GM19452 (cell line): ENCODE measurements around the gene PCDHA9.
"Not testable (repeated sequence)": the region's sequence is repeated elsewhere in the genome, so short reads cannot be mapped to it uniquely, and the experiment has no call there.

ENCODE experiments used
- ATAC-seq: cut with Tn5 transposase; IDR thresholded peaks from one replicate; pipeline ENCODE4 v1.9.1; 2021; ENCODE audit not compliant: unreplicated experiment

Gene PCDHA9

DNA sequence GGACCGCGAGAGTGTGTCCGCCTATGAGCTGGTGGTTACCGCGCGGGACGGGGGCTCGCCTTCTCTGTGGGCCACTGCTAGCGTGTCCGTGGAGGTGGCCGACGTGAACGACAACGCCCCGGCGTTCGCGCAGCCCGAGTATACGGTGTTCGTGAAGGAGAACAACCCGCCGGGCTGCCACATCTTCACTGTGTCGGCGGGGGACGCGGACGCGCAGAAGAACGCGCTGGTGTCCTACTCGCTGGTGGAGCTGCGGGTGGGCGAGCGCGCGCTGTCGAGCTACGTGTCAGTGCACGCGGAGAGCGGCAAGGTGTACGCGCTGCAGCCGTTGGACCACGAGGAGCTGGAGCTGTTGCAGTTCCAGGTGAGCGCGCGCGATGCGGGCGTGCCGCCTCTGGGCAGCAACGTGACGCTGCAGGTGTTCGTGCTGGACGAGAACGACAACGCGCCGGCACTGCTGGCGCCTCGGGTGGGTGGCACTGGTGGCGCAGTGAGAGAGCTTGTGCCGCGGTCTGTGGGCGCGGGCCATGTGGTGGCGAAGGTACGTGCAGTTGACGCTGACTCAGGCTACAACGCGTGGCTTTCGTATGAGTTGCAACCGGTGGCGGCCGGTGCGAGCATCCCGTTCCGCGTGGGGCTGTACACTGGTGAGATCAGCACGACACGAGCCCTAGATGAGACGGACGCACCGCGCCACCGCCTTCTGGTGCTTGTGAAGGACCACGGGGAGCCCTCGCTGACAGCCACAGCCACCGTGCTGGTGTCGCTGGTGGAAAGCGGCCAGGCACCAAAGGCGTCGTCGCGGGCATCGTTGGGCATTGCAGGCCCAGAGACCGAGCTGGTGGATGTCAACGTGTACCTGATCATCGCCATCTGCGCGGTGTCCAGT lies 12.3 kb upstream of the PCDHA9 start:
- no peak for ATAC-seq

DNA sequence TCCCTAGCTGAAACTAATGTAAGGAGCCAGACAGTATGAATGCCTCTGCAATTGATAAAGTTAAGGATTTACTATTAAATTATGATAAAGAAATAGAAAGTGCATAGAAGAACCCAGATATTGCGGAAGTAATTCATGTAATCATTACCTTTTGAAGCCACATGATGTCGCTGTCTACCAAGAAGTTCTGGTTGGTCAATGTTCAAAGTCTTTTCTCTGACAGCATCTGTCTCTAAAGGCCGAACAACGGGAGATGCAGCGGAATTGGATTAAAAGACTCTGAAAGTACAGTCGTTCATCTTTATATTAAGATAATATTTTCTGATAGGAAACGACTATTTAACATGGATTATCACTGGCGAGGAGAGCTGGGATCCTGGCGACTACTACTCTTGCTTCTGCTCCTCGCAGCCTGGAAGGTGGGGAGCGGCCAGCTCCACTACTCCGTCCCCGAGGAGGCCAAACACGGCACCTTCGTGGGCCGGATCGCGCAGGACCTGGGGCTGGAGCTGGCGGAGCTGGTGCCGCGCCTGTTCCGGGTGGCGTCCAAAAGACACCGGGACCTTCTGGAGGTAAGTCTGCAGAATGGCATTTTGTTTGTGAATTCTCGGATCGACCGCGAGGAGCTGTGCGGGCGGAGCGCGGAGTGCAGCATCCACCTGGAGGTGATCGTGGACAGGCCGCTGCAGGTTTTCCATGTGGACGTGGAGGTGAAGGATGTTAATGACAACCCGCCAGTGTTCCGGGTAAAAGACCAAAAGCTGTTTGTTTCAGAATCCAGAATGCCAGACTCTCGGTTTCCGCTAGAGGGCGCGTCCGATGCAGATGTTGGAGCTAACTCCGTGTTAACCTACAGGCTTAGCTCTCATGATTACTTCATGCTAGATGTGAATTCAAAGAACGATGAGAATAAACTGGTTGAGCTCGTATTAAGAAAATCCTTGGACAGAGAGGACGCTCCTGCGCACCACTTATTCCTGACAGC lies 6.9 kb upstream of the PCDHA9 start, which contains the start of gene PCDHA8:
Gene PCDHA8 (plus strand): TSS at position 210 of the 985 bp plus-strand sequence. CDS start 135 bp downstream, at position 345.
- ATAC-seq = no peak

DNA sequence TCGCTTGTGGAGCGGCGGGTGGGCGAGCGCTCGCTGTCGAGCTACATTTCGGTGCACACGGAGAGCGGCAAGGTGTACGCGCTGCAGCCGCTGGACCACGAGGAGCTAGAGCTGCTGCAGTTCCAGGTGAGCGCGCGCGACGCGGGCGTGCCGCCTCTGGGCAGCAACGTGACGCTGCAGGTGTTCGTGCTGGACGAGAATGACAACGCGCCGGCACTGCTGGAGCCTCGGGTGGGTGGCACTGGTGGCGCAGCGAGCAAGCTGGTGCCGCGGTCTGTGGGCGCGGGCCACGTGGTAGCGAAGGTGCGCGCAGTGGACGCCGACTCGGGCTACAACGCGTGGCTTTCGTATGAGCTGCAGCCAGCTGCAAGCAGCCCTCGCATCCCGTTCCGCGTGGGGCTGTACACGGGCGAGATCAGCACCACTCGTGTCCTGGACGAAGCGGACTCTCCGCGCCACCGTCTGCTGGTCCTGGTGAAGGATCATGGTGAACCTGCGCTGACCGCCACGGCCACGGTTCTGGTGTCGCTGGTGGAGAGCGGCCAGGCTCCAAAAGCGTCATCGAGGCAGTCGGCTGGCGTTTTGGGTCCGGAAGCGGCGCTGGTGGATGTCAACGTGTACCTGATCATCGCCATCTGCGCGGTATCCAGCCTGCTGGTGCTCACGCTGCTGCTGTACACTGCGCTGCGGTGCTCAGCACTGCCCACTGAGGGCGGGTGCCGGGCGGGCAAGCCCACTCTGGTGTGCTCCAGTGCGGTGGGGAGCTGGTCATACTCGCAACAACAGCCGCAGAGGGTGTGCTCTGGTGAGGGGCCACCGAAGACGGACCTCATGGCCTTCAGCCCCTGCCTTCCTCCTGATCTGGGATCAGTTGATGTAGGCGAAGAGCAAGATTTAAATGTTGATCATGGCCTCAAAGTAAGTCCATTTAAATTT lies 5.1 kb upstream of the PCDHA9 start:
- ATAC-seq = no peak

DNA sequence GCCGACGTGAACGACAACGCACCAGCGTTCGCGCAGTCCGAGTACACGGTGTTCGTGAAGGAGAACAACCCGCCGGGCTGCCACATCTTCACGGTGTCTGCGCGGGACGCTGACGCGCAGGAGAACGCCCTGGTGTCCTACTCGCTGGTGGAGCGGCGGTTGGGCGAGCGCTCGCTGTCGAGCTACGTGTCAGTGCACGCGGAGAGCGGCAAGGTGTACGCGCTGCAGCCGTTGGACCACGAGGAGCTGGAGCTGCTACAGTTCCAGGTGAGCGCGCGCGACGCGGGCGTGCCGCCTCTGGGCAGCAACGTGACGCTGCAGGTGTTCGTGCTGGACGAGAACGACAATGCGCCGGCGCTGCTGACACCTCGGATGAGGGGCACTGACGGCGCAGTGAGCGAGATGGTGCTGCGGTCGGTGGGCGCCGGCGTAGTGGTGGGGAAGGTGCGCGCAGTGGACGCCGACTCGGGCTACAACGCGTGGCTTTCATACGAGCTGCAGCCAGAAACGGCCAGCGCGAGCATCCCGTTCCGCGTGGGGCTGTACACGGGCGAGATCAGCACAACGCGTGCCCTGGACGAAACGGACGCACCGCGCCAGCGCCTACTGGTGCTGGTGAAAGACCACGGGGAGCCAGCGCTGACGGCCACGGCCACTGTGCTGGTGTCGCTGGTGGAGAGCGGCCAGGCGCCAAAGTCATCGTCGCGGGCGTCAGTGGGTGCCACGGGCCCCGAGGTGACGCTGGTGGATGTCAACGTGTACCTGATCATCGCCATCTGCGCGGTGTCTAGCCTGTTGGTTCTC lies 1.9 kb downstream of the PCDHA9 start:
- ATAC-seq = not testable (repeated sequence)

DNA sequence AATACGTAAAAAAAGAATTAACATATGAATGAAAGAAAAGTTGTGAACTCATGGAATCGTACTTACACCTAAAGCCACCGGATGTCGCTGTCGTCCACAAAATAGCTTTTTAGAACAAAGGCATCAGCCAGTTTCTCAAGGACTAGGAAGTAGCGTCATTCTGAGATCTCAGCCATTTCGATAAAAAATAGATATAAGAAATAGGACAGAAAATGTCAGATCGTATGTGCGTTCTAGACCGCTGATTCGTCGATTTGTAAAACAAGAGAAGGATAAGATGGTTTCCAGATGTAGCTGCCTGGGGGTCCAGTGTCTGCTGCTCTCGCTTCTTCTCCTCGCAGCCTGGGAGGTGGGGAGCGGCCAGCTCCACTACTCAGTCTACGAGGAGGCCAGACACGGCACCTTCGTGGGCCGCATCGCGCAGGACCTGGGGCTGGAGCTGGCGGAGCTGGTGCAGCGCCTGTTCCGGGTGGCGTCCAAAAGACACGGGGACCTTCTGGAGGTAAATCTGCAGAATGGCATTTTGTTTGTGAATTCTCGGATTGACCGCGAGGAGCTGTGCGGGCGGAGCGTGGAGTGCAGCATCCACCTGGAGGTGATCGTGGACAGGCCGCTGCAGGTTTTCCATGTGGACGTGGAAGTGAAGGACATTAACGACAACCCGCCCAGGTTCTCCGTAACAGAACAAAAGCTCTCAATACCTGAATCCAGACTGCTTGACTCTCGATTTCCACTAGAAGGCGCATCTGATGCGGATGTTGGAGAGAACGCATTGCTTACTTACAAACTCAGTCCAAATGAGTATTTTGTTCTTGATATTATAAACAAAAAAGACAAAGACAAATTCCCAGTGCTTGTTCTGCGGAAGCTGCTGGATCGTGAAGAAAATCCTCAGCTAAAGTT lies 7.8 kb downstream of the PCDHA9 start, which contains the start of gene PCDHA10:
Gene PCDHA10 (plus strand): TSS at position 126 of the 903 bp plus-strand sequence. CDS start 152 bp downstream, at position 278.
- no peak for ATAC-seq

DNA sequence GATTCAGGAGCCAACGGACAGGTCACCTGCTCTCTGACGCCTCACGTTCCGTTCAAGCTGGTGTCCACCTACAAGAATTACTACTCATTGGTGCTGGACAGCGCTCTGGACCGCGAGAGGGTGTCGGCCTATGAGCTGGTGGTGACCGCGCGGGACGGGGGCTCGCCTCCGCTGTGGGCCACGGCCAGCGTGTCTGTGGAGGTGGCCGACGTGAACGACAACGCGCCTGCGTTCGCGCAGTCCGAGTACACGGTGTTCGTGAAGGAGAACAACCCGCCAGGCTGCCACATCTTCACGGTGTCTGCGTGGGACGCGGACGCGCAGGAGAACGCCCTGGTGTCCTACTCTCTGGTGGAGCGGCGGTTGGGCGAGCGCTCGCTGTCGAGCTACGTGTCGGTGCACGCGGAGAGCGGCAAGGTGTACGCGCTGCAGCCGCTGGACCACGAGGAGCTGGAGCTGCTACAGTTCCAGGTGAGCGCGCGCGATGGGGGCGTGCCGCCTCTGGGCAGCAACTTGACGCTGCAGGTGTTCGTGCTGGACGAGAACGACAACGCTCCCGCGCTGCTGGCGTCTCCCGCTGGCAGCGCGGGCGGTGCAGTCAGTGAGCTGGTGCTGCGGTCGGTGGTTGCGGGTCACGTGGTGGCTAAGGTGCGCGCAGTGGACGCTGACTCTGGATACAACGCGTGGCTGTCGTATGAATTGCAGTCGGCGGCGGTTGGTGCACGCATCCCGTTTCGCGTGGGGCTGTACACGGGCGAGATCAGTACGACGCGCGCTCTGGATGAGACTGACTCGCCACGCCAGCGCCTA lies 9.2 kb downstream of the PCDHA9 start:
- ATAC-seq = no peak

DNA sequence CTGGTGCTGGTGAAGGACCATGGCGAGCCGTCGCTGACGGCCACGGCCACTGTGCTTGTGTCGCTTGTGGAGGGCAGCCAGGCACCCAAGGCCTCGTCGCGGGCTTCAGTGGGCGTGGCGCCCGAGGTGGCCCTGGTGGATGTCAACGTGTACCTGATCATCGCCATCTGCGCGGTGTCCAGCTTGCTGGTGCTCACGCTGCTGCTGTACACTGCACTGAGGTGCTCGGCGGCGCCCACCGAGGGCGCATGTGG lies 9.7 kb downstream of the PCDHA9 start:
- ATAC-seq = no peak

DNA sequence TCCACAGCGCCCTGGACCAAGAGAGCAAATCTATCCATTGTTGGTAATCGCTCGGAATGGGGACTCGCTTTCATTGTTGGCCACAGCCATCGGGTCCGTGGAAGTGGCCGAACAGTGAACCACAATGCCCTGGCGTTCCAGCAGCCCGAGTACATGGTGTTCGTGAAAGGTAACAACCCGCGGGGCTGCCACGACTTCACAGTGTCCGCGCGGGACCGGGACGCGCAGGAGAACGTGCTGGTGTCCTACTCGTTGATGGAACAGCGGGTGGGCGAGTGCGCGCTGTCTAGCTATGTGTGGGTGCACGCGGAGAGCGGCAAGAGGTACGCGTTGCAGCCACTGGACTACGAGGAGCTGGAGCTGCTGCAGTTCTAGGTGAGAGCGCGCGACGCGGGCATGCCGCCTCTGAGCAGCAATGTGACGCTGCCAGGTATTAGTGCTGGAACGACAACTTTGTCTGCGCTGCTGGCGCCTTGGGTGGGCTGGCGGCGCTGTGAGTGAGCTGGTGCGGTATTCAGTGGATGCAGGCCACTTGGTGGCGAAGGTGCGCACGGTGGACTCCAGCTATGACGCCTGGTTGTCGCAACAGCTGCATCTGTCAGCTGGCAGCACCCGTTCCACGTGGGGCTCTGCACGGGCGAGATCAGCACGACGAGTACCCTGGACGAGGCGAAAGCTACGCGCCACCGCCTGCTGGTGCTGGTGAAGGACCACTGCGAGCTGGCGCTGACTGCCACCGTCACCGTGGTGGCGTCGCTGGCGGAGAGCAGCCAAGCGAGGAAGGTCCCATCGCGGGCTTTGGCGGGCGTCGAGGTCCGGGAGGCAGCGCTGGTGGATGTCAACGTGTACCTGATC lies 14.5 kb downstream of the PCDHA9 start:
- no peak for ATAC-seq

DNA sequence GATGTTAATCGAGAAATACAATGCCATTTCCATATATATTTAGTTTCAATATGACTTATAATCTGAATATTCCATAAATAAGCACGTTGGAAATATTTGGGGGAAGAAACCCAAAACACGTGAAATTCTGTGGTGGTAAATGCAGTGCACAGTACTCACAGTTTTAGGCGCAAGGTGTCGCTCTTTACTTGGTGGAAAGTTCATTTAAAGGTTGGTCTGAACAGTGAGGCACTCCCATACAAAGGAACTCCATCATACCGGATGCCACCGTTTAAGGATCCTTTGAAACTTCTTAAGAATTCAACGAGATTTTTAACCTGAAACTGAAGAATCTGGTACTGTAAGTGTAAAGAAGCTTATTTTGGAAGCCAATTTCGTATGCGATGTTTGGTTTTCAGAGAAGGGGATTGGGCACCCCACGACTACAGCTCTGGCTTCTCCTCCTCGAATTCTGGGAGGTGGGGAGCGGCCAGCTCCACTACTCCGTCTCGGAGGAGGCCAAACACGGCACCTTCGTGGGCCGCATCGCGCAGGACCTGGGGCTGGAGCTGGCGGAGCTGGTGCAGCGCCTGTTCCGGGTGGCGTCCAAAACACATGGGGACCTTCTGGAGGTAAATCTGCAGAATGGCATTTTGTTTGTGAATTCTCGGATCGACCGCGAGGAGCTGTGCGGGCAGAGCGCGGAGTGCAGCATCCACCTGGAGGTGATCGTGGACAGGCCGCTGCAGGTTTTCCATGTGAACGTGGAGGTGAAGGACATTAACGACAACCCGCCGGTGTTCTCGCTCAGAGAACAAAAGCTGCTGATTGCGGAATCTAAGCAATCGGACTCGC lies 20.8 kb downstream of the PCDHA9 start, which contains the start of gene PCDHA11:
Gene PCDHA11 (plus strand): TSS at position 237 of the 834 bp plus-strand sequence. CDS start 147 bp downstream, at position 384.
- ATAC-seq = no peak

DNA sequence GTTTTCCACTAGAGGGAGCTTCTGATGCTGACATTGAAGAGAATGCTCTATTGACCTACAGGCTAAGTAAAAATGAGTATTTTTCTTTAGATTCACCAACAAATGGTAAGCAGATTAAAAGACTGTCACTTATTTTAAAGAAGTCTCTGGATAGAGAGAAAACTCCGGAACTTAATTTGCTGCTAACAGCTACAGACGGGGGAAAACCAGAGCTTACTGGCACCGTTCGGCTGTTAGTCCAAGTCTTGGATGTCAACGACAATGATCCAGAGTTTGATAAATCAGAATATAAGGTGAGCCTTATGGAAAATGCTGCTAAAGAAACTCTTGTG lies 21.3 kb downstream of the PCDHA9 start:
- ATAC-seq = no peak

DNA sequence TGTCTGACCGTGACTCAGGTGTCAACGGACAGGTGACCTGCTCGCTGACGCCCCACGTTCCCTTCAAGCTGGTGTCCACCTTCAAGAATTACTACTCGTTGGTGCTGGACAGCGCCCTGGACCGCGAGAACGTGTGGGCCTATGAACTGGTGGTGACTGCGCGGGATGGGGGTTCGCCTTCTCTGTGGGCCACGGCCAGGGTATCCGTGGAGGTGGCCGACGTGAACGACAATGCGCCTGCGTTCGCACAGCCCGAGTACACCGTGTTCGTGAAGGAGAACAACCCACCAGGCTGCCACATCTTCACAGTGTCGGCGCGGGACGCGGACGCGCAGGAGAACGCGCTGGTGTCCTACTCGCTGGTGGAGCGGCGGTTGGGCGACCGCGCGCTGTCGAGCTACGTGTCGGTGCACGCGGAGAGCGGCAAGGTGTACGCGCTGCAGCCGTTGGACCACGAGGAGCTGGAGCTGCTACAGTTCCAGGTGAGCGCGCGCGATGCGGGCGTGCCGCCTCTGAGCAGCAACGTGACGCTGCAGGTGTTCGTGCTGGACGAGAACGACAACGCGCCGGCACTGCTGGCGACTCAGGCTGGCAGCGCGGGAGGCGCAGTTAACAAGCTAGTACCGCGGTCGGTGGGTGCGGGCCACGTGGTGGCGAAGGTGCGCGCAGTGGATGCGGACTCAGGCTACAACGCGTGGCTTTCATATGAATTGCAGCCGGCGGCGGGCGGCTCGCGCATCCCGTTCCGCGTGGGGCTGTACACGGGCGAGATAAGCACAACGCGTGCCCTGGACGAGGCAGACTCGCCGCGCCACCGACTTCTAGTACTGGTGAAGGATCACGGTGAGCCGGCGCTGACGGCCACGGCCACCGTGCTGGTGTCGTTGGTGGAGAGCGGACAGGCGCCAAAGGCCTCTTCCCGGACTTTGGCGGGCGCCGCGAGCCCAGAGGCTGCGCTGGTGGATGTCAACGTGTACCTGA lies 22.3 kb downstream of the PCDHA9 start:
- ATAC-seq = no peak

DNA sequence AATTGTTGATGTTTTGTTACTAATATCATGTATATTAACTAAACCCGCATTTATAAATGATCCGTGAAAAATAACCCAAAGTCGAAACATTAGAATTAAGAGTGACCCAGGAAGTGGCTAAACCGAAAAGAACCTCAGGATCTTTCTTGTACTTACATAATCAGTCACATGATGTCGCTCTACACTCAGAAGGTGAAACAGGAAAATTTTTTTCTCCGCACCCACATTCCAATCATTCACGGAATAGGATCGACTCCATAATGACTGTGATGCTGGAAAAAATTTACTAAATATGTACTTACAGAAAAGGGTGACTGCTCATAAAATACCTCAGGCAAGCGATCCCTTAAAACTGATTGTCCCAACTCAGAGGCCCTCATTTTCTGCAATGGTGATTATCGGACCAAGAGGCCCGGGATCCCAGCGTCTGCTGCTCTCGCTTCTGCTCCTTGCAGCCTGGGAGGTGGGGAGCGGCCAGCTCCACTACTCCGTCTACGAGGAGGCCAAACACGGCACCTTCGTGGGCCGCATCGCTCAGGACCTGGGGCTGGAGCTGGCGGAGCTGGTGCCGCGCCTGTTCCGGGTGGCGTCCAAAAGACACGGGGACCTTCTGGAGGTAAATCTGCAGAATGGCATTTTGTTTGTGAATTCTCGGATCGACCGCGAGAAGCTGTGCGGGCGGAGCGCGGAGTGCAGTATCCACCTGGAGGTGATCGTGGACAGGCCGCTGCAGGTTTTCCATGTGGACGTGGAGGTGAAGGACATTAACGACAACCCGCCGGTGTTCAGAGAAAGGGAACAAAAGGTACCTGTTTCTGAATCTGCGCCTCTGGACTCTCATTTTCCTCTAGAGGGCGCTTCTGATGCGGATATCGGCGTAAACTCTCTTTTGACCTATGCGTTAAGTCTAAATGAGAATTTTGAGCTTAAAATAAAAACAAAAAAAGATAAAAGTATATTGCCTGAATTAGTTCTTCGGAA lies 27.2 kb downstream of the PCDHA9 start, which contains the start of gene PCDHA12:
Gene PCDHA12 (plus strand): TSS at position 224 of the 981 bp plus-strand sequence. CDS start 165 bp downstream, at position 389.
- ATAC-seq = no peak

DNA sequence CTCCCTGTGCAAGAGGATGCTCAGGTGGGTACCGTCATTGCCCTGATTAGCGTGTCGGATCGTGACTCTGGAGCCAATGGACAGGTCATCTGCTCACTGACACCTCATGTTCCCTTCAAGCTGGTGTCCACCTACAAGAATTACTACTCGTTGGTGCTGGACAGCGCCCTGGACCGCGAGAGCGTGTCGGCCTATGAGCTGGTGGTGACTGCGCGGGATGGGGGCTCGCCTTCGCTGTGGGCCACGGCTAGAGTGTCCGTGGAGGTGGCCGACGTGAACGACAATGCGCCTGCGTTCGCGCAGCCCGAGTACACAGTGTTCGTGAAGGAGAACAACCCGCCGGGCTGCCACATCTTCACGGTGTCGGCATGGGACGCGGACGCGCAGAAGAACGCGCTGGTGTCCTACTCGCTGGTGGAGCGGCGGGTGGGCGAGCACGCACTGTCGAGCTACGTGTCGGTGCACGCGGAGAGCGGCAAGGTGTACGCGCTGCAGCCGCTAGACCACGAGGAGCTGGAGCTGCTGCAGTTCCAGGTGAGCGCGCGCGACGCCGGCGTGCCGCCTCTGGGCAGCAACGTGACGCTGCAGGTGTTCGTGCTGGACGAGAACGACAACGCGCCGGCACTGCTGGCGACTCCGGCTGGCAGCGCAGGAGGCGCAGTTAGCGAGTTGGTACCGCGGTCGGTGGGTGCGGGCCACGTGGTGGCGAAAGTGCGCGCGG lies 28.5 kb downstream of the PCDHA9 start:
- not testable (repeated sequence) for ATAC-seq
